Non-pigmented ciliary epithelial cell (primary cell): ENCODE results near the gene HPS1.
"Not testable (repeated sequence)": the region's sequence is repeated elsewhere in the genome, so short reads cannot be mapped to it uniquely, and the experiment has no call there.

Experiments used
- DNase-seq: peaks from one replicate; pipeline ENCODE4 v3.0.0-alpha.2; 2010; ENCODE audit warnings: low read depth

The HPS1 gene

GRCh38 chr10:98388101-98388655 lies 58.6 kb downstream of the HPS1 start:
- DNase-seq = no peak

- DNase-seq = no peak
Measured at GRCh38 chr10:98384531-98385133, 62.1 kb downstream of the HPS1 start.

- DNase-seq = no peak
Measured at GRCh38 chr10:98383869-98384268, 62.9 kb downstream of the HPS1 start.

GRCh38 chr10:98383134-98383667 lies 63.5 kb downstream of the HPS1 start:
- DNase-seq = not testable (repeated sequence)

GRCh38 chr10:98382691-98383101 lies 64.0 kb downstream of the HPS1 start:
- DNase-seq = no peak

GRCh38 chr10:98380493-98381339 lies 66.0 kb downstream of the HPS1 start:
- no peak for DNase-seq

- no peak for DNase-seq
Measured at GRCh38 chr10:98378722-98379121, 68.0 kb downstream of the HPS1 start.

- no peak for DNase-seq
Measured at GRCh38 chr10:98377536-98377935, 69.2 kb downstream of the HPS1 start.

GRCh38 chr10:98377001-98377400 lies 69.7 kb downstream of the HPS1 start:
- no peak for DNase-seq

GRCh38 chr10:98376485-98376884 lies 70.2 kb downstream of the HPS1 start:
- DNase-seq = no peak

- no peak for DNase-seq
Measured at GRCh38 chr10:98374217-98374985, 72.3 kb downstream of the HPS1 start.

GRCh38 chr10:98373260-98374040 lies 73.3 kb downstream of the HPS1 start:
- DNase-seq = no peak

GRCh38 chr10:98370831-98371820 lies 75.6 kb downstream of the HPS1 start:
- no peak for DNase-seq

- no peak for DNase-seq
Measured at GRCh38 chr10:98369801-98370200, 76.9 kb downstream of the HPS1 start.

GRCh38 chr10:98368644-98369043 lies 78.1 kb downstream of the HPS1 start:
- DNase-seq = no peak

GRCh38 chr10:98367604-98368451 lies 78.9 kb downstream of the HPS1 start:
- no peak for DNase-seq
